ENCODE measurements around the gene ARSB. TPM values are rescaled to one million over a fixed set of nuclear protein-coding genes. Genes with fewer than 3 reads are reported as not detected.

ARSB gene
- total and polyA plus RNA-seq, 12 donors, result 1.7 to 21.4 (median 14.1) TPM

DNA sequence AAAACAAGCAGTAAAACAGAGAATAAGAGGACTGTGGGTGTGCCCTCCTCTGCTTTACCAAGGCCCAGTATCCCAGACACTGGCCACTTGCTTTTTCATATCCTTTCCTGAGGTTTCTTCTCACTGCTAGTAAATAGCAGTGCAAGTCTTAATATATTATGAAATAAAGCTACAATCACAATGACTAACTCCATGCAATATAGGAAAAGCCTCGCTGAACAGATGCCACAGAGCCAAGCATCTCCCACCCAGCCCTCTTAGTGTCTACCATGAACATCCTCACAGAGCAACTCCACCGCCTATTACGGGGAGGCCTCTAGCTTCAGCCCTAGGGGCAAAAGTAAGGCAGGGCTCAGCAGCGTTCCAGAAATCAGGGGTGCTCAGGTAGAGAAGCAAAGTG, 205.8 kb downstream of the ARSB start:
- no peaks in the 10 kb centered on the region for H3K27me3 ChIP-seq
- no peak for DNase-seq
- ATAC-seq, result no peak
- peaks cover 0 to 15% (median 0%) of the 10 kb centered on the region in 11 donors for H3K9me3 ChIP-seq
- peaks cover 0 to 3% (median 0%) of the 10 kb centered on the region in 9 donors for H3K4me1 ChIP-seq
- TF ChIP-seq CTCF (IDR thresholded peaks at IDR 0.05), result no peak
- H3K4me3 ChIP-seq, result no peak overlapping the region
- H3K27ac ChIP-seq, result peak overlapping the region in 6 of 10 donors; percentile 5 to 78 (median 32)
- intact Hi-C loops (cut with DNase I), result no loop called here
- H3K36me3 ChIP-seq, result peaks cover 0 to 15% (median 0%) of the 10 kb centered on the region in 9 donors
- 94 to 96% methylated on average over 4 of the region's 4 CpGs for WGBS, 2 donors

- WGBS, 2 donors, result 93 to 97% methylated on average over 1 of the region's 1 CpG
- H3K4me3 ChIP-seq, result no peak overlapping the region
- peaks cover 0 to 9% (median 0%) of the 10 kb centered on the region in 11 donors for H3K9me3 ChIP-seq
- H3K36me3 ChIP-seq, result peaks cover 0 to 15% (median 0%) of the 10 kb centered on the region in 9 donors
- peak in 6 of 8 donors; percentile 10 to 50 (median 32) for ATAC-seq
- TF ChIP-seq CTCF (IDR thresholded peaks at IDR 0.05), result no peak
- intact Hi-C loops (cut with DNase I), result no loop called here
- H3K27ac ChIP-seq, result peak overlapping the region in 4 of 10 donors; percentile 20 to 78 (median 46)
- no peaks in the 10 kb centered on the region for H3K27me3 ChIP-seq
- DNase-seq, result no peak
- H3K4me1 ChIP-seq, result peaks cover 0 to 3% (median 0%) of the 10 kb centered on the region in 9 donors
These were observed 206.6 kb downstream of the ARSB start for GRCh38 chr5:78778538-78778937.

DNA sequence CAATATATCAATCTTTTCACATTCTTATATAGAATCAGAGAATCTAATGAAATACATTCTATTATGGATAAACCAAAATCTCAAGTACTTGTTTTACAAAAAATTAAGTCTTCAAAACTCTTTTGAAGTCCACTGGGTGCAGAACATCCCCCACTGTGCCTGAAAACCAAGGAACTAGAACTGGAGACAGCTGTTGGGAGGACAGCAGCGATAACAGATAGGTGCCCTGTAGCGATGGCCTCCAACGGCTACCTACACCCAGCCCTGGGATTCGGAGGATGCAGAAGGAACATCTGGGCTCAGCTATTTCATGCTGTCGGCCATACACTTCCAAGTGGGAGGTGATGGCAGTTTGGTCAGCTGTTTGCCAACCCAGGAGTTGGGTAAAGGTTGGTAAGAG, 207.2 kb downstream of the ARSB start:
- ATAC-seq (no peak), DNase-seq (no peak)
- TF ChIP-seq CTCF (IDR thresholded peaks at IDR 0.05), result no peak
- intact Hi-C loops (cut with DNase I), result no loop called here
- H3K27ac ChIP-seq, result peak overlapping the region in 2 of 10 donors; percentile 72 to 78
- no peak overlapping the region for H3K4me3 ChIP-seq
- no peaks in the 10 kb centered on the region for H3K27me3 ChIP-seq
- 95 to 96% methylated on average over 5 of the region's 5 CpGs for WGBS, 2 donors
- H3K4me1 ChIP-seq, result peaks cover 0 to 3% (median 0%) of the 10 kb centered on the region in 9 donors
- H3K36me3 ChIP-seq, result peaks cover 0 to 15% (median 0%) of the 10 kb centered on the region in 9 donors
- peaks cover 0 to 9% (median 0%) of the 10 kb centered on the region in 11 donors for H3K9me3 ChIP-seq

DNA sequence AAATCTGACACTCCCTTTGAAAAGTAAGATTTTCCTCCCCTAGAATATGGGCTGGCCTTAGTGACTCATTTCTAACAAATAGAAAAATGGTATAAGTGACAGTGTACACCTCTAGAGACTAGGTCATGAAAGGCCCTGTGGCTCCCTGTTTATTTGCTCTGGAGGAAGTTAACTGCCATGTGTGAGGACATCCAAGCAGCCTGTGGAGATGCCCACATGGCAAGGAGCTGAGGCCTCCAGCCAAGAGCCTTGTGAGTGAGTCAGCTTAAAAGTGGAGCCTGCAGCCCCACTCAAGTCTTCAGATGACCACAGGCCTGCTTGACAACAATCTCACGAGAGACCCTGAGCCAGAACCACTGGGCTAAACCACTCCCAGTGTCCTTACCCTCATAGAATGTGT, 208.5 kb downstream of the ARSB start:
- intact Hi-C loops (cut with DNase I), result no loop called here
- Histone ChIP-seq H3K4me1 (peaks cover 0 to 10% (median 0%) of the 10 kb centered on the region in 9 donors), H3K9me3 (peaks cover 0 to 9% (median 0%) of the 10 kb centered on the region in 11 donors), H3K27me3 (no peaks in the 10 kb centered on the region), H3K4me3 (no peak overlapping the region), H3K27ac (no peak overlapping the region), H3K36me3 (peaks cover 0 to 15% (median 0%) of the 10 kb centered on the region in 9 donors)
- no peak for TF ChIP-seq CTCF (IDR thresholded peaks at IDR 0.05)
- ATAC-seq (no peak), DNase-seq (no peak)
- WGBS, 2 donors, result 97 to 100% methylated on average over 1 of the region's 1 CpG

All from heart right ventricle (tissue), 16 donors.